ENCODE results near the gene GARS1.

GARS1 gene

DNA sequence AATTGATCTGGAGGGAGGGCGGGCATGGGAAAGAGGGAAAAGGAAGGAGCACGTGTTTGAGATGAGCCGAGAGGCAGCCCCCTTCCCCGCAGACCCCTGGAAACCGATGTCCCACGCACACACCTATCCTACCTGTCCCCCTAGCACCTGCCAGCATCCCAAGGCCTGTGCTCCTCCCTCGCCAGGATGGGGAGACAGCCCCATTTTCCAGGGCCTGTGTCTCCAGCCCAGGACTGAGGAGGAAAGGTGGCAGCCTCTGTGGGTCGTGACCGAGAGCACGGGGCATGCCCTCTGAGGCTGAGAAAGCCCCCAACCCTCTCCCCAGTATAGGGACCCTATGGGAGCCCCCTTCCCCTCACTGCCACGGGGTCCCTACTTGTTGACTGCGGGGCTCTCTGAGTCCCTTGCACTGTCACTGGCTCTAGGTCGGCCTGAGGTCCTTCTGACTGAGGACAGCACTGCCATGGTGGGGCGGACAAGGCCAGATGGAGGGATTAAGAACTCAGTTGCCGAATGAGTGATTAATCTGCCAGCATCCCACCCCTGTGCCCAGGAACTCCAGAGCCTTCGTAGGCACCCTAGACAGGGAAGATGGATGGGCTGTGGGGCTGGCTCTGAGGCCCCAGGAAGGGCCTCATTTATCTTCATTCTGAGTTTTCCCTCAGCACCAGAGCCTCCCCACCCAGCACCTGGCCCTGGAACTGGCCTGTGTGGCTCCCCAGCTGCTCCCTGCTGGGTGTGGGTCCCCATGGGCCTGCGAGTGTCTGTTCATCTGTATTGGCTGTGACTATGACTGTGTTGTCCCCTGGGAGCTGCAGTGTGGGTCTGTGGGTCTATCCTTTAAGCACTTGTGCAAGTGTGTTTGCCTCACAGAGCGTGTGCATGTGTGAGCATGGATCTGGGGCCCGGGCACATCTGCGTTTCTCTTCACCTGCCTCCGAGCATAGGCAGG is 61.6 kb downstream of the GARS1 start:
- DNase-seq = no peak

DNA sequence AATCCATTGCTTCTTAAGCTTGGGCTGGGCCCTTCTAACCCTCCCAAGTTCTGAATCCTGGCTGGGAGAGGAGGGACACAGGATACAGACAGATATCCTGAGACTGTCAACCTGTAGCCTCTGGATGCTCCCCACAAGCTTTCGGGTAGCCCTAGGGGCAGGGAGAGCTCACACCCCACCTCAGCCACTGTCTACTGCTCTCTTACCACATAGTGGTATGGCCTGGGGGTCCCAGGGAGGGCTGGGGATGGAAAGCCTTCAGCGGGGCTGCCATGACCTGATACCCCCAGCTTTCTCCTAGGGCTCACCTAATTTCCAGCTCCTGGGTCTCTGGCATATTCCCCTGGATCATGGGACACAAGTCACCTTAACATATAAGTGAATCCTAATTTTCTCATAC is 62.5 kb downstream of the GARS1 start:
- DNase-seq = no peak

DNA sequence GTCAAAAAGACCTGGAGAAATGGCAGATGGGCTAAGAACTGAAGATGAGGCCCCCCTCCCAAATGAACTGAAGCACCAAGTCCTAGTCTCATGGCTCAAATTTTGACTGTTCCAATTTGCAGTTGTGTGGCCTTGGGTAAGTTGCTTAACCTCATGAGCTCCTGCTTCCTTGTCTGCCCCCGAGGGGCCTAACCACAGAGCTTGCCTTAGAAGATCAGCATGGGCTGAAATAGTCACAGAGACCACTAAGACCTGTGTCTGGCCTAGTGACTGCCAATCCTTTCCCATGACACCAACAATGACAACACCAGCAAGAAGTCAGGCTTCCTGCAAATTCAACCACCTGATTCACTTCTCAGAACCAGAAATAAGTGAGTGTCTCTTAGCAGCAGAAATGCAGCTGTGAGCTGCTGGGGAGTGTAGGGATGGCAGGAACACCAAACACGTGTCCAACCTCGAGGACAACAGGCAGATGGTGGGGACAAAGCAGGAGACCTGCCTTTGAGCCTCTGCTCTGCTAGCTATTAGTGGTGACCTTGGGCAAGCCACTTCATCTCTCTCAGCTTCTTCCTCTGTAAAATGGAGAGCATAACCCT is 63.9 kb downstream of the GARS1 start:
- DNase-seq = no peak

DNA sequence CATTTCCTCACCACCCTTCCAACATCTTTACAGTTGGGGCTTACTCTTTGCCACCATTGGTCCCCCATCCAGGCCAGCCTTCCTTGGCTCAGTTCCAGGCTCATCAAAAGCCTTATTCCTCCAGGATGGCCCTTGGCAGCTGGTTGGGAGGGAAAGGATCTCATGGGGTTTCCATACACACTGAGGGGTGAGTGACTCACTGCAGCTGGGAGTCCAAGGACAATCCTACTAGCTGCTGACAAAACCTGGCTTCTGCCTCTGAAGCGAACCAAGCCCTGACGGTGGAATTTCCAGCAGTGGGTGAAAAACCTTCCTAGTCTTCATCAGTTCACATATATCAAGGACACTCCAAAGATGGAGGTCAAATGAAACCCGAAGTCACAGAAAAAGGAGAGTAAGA is 64.6 kb downstream of the GARS1 start:
- no peak for DNase-seq

DNA sequence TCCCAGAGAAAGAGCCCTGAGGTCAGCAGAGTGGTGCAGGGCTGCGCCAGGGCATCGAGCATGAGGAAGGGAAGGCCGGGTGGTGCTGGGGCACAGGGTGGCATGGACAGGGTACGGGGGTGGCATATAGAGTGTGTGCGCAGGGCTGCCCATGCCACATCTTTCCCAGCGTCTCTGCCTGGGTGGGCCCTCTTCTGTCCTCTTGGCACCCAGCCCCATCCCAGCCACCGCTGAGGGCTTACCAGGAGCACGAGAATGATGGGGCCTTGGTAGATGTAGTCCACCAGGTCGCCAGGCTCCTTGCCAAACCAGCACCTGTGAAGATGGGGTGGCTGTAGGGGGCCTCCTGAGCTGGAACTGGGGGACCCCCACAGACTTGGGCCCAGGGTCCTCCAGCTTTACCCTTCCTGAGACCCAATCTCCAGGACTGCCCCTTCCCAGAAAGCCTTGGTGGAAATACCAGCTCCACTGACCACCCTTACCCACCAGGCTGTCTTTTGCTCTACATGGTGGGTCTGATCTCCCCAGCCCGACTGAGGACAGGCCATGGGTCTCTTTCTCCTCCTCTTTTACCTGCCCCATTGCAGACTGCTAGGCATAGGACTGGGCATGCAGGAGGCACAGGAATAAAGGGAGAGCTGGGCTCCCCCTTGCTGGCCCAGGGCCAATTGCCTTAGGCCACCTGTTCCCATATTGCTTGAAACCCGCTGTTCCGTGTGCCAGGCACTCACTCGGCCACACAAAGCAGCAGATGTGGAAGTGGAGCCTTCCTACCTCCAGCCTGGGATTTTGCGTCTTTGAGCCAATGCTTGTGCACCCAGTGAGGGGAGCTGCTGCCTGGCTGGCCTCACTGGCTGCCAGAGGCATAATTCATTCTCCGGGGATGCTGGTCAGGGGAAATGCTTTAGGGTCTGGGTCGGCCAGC is 65.9 kb downstream of the GARS1 start:
- DNase-seq = no peak

DNA sequence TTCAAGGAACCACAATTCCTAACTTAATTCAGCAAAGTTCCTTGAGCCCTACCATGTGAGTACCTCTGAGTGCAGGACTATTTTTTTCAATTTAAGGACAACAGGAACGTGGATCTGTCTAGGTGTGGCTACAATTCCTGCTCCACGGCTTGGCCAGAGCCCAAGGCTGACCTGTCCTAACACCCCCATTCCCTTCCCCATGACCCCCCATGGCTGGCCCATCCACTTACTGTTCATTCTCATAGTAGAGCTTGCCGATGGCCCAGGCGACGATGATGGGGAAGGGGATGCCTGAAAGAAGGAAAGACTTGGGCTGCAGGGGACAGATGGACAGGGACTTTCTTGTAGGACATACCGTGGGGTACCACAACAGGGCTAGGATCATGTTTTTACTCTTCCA is 67.2 kb downstream of the GARS1 start:
- DNase-seq = no peak

DNA sequence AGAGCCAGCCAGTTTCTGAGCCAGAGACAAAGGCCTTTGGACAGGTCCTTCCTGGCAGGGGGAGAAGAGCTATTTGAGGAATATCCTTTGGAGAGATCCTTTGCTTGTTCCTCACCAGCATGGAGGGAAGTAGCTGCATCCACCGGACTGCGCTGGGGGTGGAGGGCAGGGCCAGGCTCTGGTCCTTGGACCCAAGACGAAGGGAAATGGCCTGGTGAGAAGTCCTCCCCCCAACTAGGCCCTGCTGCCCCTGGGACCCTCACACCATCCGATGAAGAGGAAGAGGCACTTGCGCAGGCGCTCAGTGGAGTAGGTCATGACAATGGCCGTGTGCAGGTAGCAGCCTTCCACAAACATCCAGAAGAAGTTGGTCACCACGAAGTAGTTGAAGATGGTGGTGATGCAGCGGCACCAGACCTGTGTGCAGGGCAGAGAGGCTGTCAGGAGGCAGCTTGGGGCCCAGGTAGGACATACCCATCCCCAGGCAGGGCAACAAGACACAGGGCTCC is 67.8 kb downstream of the GARS1 start:
- DNase-seq = no peak

DNA sequence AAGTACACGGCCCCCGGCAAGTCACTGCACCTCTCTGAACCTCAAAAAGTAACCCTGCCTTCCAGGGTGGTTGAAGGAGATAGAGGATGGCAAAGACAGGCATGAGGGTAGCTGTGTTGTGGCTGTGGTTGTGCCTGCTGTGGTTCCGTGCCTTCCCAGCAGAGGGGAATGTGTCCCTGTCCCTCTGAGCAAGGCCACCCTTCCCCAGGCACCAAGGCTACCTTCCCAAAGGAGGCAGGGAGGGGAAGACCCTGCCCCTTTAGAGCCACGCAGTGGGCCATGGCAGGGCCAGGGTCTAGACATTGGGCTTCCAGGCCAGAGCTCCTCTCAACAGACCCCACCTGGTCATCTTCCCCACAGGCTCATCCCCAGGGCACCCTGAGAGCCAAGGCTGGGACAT is 68.7 kb downstream of the GARS1 start:
- no peak for DNase-seq

DNA sequence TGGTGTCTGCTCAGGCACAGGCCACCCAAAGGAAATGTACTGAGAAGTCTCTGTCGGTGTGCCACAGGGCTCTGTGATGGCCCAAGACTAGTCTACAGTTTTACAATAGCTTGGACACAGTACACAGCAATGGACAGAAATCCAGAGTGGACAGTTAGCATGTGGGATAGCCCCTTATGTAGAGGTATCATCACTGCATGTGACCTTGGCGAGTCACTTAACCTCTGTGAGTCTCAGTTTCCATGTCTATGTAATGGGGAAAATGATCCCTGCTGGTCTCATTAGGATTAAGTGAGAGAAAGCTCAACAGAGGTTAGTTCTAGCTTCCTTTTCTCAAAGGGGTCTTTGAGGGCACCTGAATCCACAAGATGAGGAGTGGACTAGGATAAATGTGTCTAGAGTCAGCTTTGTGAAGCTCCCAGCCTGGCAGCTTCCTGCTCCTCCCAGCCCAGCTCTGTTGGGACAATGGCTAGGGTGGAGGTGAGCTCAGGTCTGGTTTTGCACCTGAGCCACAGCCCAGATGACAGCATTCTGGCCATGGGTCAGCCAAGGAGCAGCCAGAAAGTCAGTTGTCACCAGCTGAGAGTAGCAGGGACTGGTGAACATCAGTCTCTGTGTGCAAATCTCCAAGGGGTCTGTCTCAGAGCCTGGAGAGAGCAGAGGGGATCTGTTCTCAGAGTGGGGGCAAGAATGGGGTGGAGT is 69.7 kb downstream of the GARS1 start:
- DNase-seq = no peak

DNA sequence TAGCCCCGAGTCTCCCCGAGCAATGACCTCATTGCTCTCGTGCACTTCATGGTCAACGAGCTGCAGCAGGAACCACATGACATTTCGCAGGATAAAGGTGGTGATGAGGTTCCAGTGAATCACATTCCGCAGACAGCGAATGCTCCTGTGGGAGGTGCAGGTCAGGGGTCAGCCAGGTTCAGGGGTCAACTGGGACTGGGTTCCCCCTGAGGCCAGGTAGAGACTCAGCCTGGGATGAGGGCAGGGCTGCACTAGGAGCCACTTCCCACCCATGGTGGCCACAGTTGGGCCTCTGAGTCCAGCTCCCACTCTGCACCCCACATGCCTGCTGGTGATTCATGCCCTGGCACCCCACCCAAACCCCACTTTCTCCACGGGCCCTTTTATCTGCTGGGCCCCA is 70.4 kb downstream of the GARS1 start:
- DNase-seq = no peak

DNA sequence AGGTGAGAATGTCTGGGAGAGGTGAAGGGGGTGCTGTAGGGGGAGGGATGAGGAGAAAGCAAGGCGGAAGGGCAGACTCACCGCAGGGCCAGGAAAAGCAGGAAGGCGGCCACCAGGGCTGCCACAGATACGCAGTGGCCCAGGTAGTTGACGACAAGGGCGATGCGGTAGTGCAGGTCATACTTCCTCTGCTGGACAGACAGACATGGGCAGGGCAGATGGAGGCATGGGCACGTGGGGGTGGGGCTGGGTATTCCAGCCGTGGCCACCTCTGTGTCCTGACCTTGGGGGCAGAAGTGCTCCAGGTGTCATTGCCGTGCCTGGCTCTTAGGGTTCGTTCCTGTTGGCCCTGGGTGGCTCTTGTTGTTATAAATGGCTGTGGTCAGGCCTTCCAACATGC is 70.8 kb downstream of the GARS1 start:
- no peak for DNase-seq

DNA sequence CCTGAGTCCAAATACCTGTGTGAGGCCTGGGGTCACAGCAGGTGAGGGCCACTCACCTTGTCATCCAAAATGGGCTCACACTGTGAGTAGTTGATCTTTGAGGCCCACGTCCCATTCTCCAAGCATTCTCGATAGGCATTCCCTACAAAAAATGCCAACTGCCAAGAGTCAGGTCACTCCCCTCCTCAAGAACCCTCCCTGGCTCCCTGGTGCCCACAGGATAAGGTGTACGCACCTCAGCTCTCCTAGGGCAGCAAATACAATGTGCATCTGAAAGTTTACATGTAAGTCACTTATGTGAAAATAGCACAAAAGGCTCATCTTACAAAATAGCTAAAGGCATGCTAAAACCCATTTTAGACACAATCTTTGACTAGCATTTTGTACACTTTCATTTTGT is 72.5 kb downstream of the GARS1 start:
- no peak for DNase-seq

DNA sequence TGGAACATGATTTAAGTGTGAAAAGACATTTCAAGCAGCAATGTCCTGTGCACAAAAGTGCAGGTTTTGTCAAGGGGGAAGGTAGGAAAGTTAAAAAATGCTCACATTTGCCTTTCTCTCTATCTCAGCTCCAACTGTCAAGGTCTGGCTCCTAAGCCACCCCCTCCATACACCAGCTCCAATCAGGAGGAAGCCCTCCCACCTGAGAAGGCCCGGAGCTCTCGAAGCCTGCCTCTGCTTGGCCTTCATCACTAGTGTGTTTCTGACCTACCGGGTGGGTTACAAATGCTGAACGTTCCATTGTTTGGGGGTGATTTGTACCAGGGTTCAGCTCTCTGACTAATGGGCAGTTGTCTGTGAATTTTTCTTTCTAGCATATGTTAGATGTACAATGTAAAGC is 73.4 kb downstream of the GARS1 start:
- no peak for DNase-seq

DNA sequence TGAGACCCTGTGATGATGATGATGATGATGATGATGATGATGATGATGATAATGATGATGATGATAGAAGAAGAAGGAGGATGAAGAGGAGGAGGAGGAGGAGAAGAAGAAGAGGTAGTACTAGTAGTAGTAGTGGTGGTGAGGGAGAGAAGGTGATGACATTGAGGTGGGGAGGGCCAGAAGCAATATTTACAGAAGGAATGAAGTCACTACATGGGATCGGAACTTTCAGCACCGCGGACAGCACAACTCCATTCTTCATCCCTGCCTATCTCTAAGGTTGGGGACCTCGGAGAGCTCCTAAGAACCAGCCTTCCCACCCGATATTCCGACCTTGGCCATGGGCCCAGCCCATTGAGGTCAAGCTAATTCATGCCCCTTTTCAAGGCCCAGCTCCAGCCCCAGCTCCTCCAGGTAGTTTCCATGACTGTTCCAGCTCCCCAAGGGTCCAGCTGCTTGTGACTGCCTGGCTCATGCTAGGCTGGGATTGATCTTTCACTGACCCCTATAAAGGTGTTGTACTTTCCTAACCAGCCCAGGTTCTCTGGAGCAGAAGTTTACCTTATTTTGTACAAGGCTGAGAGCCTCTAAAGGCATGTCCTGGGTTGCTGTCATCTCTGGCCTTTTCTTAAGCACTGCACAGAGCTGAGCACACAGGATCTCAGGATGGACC is 77.3 kb downstream of the GARS1 start:
- no peak for DNase-seq

DNA sequence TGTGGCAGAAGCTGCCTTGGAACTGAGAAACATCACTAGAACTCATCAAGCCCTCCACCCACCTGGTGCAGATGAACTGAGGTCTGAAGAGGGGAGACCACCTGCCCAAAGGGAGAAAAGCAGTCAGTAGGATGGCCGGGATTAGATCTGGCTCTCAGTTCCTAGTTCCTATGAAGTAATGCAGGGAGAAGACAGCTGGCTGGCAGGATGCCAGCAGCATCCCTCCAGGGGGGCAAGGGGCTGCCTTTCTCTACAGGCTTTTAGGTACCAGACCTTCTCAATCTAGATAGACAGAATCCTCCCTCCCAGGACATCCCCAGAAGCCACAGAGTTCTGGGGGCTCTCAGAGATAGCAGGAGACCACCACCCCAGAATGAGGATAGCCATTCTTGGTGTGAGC is 79.7 kb downstream of the GARS1 start:
- DNase-seq = no peak

DNA sequence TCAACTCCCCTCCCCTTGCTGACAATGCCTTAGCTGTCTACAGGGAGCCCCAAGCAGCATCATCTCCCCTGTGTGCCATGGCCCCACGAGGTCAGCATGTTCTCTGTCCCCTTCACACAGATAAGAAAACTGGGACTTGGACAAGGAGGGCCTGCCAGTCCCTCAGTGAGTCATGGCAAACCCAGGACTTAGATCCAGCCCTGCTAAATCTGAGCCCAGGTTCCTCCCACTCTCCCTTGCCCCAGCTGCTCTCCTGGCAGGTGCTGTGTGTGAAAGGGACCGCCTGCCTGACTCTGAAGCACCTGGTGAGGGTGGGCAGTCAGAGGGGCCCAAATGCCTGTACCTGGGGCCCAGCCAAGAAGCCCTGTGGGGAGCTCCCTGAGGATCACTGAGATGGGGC is 80.2 kb downstream of the GARS1 start:
- no peak for DNase-seq

DNA sequence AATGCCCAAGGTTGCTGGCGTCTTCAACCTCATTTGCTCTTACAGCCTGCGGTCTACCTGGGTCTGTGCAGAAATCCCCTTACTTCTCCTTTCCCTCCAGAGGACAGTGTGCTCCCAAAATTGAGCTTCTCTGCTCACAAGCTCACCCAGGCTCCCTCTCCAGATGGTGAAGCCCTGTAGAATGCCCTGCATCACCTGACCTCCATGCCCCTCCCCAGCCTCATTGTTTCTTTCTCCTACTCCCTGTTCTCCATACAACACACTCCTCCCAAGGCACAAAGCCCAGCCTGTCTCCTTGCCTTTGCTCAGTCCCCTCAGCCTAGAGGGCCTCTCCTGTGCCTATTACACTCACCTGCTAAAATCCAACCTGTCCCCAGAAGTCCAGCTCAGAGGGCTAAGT is 84.1 kb downstream of the GARS1 start:
- no peak for DNase-seq

DNA sequence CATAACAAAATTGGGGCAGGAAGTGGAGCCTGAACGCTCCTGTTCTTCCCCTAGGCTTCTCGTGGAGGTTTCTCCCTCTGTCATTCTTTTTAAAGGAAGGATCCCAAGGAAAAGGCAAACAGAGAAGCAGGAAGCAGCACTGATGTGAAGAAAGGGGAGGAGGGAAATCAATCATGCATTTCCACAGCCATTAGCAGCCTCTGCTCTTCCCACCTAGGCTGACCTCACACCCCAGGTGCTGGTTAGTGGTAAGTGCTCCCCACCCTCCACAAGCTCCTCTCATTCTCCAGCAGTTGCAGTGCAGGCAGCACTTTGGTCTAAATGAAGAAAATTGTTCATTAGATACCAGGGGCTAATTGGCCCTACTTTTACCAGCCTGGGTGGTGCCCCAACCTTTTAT is 85.0 kb downstream of the GARS1 start:
- DNase-seq = peak in 1 of 2 experiments; percentile 19

DNA sequence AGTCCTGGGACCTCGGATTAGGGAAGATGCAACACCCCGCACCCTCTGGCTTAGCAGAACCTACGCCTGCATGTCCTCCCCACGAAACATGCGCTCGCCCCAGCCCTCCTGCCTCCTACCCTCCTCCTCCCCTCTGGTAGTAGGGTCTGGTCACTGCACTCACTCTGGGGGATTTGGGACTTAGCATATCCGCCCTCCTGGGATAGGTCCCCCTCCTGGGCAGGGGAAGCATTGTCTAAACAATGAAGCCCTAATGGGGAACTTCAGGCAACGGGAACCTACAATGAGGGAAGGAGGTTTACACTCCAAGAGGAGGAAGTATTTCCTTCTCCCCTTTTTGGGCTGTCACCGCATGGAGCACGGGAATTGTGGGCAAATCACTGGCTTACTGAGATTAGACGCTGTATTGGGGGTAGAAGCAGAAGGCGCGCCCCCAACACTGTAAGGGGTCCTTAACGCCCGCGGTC is 86.7 kb downstream of the GARS1 start:
- DNase-seq = peak in 1 of 2 experiments; percentile 25

DNA sequence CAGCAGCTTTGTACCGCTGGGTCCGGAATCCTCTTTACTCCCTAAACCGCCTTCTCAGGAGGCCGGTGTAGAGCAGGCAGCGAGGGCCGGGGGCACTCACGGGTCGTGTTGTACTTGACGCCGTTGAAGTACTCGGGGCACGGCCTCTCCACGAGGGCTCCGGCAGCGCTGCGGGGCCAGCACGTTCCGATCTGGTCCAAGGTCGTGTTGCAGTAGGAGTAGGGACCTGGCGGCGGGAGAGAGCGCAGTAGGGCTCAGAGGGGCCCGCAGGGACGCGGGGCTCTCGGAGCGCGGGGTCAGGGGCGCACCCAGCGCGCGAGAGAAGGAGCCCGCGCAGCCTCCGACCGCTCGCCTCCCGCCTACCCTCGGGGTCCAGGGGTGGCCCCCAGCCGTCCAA is 87.1 kb downstream of the GARS1 start:
- DNase-seq = peak in 1 of 2 experiments; percentile 61

DNA sequence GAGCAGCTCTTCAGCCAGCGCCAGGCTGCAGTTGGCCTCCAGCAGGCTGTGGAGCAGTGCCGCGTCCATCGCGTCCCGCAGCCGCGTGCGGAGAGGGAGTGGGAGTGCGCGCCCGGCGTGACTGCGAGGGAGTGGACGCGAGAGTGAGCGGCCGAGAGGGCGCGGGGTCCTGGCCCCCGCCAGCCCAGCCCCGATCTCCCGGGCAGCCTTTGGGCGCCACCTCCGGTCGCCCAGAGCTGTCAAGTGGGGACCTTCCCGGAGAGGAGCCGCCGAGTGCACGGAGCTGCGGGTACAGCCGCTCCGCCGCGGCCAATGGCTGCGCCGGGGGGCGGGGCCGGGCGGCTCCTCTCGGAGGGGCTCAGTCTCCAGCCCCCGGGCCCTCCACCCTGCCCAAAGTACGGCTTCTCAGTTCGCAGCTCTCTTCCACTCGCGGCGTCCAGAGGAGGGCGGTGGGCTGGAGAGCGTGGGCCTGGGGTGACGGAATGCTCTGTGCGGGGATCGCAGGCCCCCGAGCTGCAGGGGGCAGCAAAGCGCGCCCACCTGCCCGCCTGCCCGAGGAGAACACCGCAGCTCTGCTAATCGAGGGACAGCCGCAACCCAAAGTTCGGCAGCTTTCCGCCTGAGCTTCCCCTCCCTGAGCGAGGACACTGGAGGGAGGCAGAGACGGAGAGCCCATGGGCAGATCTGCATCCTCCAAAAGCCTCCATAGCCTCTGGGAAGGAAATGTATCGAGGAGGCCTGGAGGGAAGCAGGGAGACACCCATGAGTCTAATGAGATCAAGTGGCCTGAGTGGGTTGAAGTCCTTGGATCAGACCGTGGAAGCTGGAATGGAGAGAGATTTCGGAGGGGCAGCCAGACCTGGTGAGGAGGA is 87.8 kb downstream of the GARS1 start, which contains the start of gene CRHR2:
Gene CRHR2 (minus strand): TSS at position 245 of the 872 bp plus-strand sequence. CDS start 176 bp downstream, at position 69.
- DNase-seq = peak; percentile 15 to 77

All from NCI-H526 (cell line).